Ovary (tissue), 9 donors: ENCODE results near the gene VTI1B. TPM values are rescaled to one million over a fixed set of nuclear protein-coding genes. Genes with fewer than 3 reads are reported as not detected.

ENCODE experiments used
- DNase-seq, 5 donors: peaks; one replicate each; pipeline ENCODE4 v3.0.0-alpha.2; 2019 to 2020
- H3K27ac ChIP-seq, 2 donors: fragments of 200-600 bp; one replicate each; pipeline versions ENCODE4 v1.5.1 to v1.8.0; 2019 to 2022
- H3K27me3 ChIP-seq: fragments of 200-600 bp; one replicate; pipeline ENCODE4 v1.8.0; 2022
- H3K36me3 ChIP-seq: fragments of 200-600 bp; sonication (generic); one replicate; pipeline ENCODE4 v1.5.1; 2019
- H3K4me1 ChIP-seq: one replicate; pipeline ENCODE4 v1.8.1; 2013; ENCODE audit warnings: mild to moderate bottlenecking, moderate library complexity; ENCODE audit not compliant: insufficient read depth
- H3K4me3 ChIP-seq: fragments of 200-600 bp; sonication (generic); one replicate; pipeline ENCODE4 v1.5.1; 2017
- H3K9me3 ChIP-seq, 2 donors: fragments of 200-600 bp in 1 of 2; sonication (generic) in 1 of 2; one replicate each; pipeline versions ENCODE4 v1.5.1 to v1.8.1; 2013 to 2019; ENCODE audit warnings: mild to moderate bottlenecking in 1 of 2, moderate library complexity in 1 of 2
- CTCF ChIP-seq, 3 donors: fragments of 450-650 bp in 2 of 3; fragments of 200-600 bp in 1 of 3; IDR thresholded peaks; one replicate each; pipeline versions ENCODE4 v1.5.1 to v1.8.0; 2016 to 2022; ENCODE audit warnings: antibody characterized with exemption in 3 of 3, mild to moderate bottlenecking in 1 of 3
- EP300 ChIP-seq: sonication (generic); formaldehyde crosslinking; IDR thresholded peaks from one replicate; pipeline ENCODE4 v1.6.1; 2017; ENCODE audit warnings: antibody characterized with exemption
- POLR2A ChIP-seq: fragments of 450-650 bp; IDR thresholded peaks from one replicate; pipeline ENCODE4 v1.6.1; 2017; ENCODE audit warnings: antibody characterized with exemption, mild to moderate bottlenecking, moderate library complexity
- WGBS, 3 donors: extraction: QIAGEN DNeasy Blood & Tissue Kit in 1 of 3; methylation state at CpG; one replicate each; pipeline versions ENCODE4 v1.1.5 to v1.1.7; 2013 to 2017; 5-methylcytosine and 5-hydroxymethylcytosine counted together
- intact Hi-C, 4 donors: fragments of 100-400 bp; cut with DNase I; formaldehyde crosslinking; loops; one replicate each; pipeline versions ENCODE4 v1.11.0 to v1.15.1; 2022 to 2023
- polyA plus RNA-seq, 2 donors: library from polyadenylated mRNA; stranded (reverse); fragments of 200-250 nt in 1 of 2; fragments of 350-450 nt in 1 of 2; fragmentation: Illumina TruSeq in 1 of 2; extraction: RNeasy Lipid Tissue Mini Kit (QIAGEN cat#74804) in 1 of 2; gene quantifications; one replicate each; pipeline ENCODE4 v1.2.3, GENCODE V29; 2013 to 2014
- total RNA-seq, 7 donors: library from RNA; depleted of rRNA in 2 of 7; stranded (reverse); fragments of >200 nt in 2 of 7; fragmentation: NEBNext Ultra II Directional in 3 of 7; extraction: Animal tissue kit (Norgen Biotek cat#: 25700) in 3 of 7; gene quantifications; one replicate each; pipeline versions ENCODE4 v1.1.0 to v1.2.4, GENCODE V29; 2016 to 2023
- donor health status: DM: no; HTN: no; CAD: no; lungs with moderate emphysema.
- donor health status: DM: no; HTN: no; CAD: no.
- donor health status: Bipolar disorder and iron deficiency.
- donor health status: DM: yes; HTN: yes; CAD: no.
- donor health status: DM: no; HTN: no; CAD: no.
- donor health status: DM: yes; HTN: yes; CAD: no.

Gene VTI1B
- total and polyA plus RNA-seq, 9 donors = 34.6 to 93.1 (median 64.7) TPM

GRCh38 chr14:67675219-67675582 is 769 bp upstream of the VTI1B start:
- H3K36me3 ChIP-seq = no peaks in the 10 kb centered on the region
- no peak for TF ChIP-seq POLR2A
- no peak for TF ChIP-seq CTCF (IDR thresholded peaks at IDR 0.05)
- no peak for TF ChIP-seq EP300
- no peaks in the 10 kb centered on the region for H3K27me3 ChIP-seq
- 19 to 29% (median 27%) methylated on average over 16 of the region's 16 CpGs for WGBS, 3 donors
- H3K4me1 ChIP-seq = peaks cover 6% of the 10 kb centered on the region
- intact Hi-C loops = no loop called here
- no peaks in the 10 kb centered on the region for H3K9me3 ChIP-seq
- H3K27ac ChIP-seq = peak overlapping the region; percentile 92 to 99
- DNase-seq = no peak
- peak overlapping the region; percentile 97 for H3K4me3 ChIP-seq

GRCh38 chr14:67674139-67674479 is 323 bp downstream of the VTI1B start:
- Histone ChIP-seq H3K4me3 (peak overlapping the region; percentile 97), H3K4me1 (peaks cover 6% of the 10 kb centered on the region), H3K36me3 (no peaks in the 10 kb centered on the region), H3K9me3 (no peaks in the 10 kb centered on the region), H3K27me3 (no peaks in the 10 kb centered on the region), H3K27ac (peak overlapping the region; percentile 92 to 99)
- TF ChIP-seq POLR2A = no peak
- TF ChIP-seq CTCF (IDR thresholded peaks at IDR 0.05) = no peak
- no peak for TF ChIP-seq EP300
- peak; percentile 45 to 72 (median 64) for DNase-seq
- 0 to 1% (median 1%) methylated on average over 12 to 25 of the region's 25 CpGs for WGBS, 3 donors
- intact Hi-C loops = loop anchor here in 1 of 4 donors (5.0 kb wide), 1 partner anchor 72 kb away; the partner anchor contains the start of gene PIGH

- H3K36me3 ChIP-seq = no peaks in the 10 kb centered on the region
- no peaks in the 10 kb centered on the region for H3K9me3 ChIP-seq
- no peak for DNase-seq
- H3K4me3 ChIP-seq = peak overlapping the region; percentile 97
- no peak for TF ChIP-seq POLR2A
- TF ChIP-seq EP300 = no peak
- TF ChIP-seq CTCF (IDR thresholded peaks at IDR 0.05) = no peak
- no peaks in the 10 kb centered on the region for H3K27me3 ChIP-seq
- intact Hi-C loops = loop anchor here in 1 of 4 donors (5.0 kb wide), 1 partner anchor 71 kb away; the partner anchor contains the start of gene PIGH
- H3K27ac ChIP-seq = no peak overlapping the region
- 22 to 33% (median 26%) methylated on average over 5 of the region's 5 CpGs for WGBS, 3 donors
- peaks cover 6% of the 10 kb centered on the region for H3K4me1 ChIP-seq
Observed at GRCh38 chr14:67673451-67673850, 981 bp downstream of the VTI1B start.

GRCh38 chr14:67668559-67668958 is 5.9 kb downstream of the VTI1B start:
- no peak overlapping the region for H3K4me3 ChIP-seq
- H3K36me3 ChIP-seq = no peaks in the 10 kb centered on the region
- no peak for DNase-seq
- TF ChIP-seq EP300 (no peak), CTCF (IDR thresholded peaks at IDR 0.05) (no peak), POLR2A (no peak)
- H3K27ac ChIP-seq = no peak overlapping the region
- intact Hi-C loops = no loop called here
- H3K4me1 ChIP-seq = peaks cover 6% of the 10 kb centered on the region
- no peaks in the 10 kb centered on the region for H3K27me3 ChIP-seq
- no peaks in the 10 kb centered on the region for H3K9me3 ChIP-seq
